Measurements from ENCODE around the gene MCFD2. TPM values are rescaled to one million over a fixed set of nuclear protein-coding genes. Genes with fewer than 3 reads are reported as not detected.
"Not testable (repeated sequence)": the region's sequence is repeated elsewhere in the genome, so short reads cannot be mapped to it uniquely, and the experiment has no call there.

MCFD2 gene
- total RNA-seq, 3 donors from 2014 or later, result 46.7 to 63.4 (median 50.8) TPM

- no peaks in the 10 kb centered on the region for H3K4me1 Mint-ChIP-seq (ENCODE audit: low read depth)
- no peak overlapping the region for H3K4me3 Mint-ChIP-seq
- H3K27me3 Mint-ChIP-seq (ENCODE audit: low read depth), result peaks cover 9% of the 10 kb centered on the region
- no peak for DNase-seq
- H3K9me3 Mint-ChIP-seq, result no peaks in the 10 kb centered on the region
- no peak for ATAC-seq
- H3K36me3 Mint-ChIP-seq (ENCODE audit: insufficient read depth), result no peaks in the 10 kb centered on the region
Observed at GRCh38 chr2:46878240-46878877, 37.2 kb downstream of the MCFD2 start.

DNA sequence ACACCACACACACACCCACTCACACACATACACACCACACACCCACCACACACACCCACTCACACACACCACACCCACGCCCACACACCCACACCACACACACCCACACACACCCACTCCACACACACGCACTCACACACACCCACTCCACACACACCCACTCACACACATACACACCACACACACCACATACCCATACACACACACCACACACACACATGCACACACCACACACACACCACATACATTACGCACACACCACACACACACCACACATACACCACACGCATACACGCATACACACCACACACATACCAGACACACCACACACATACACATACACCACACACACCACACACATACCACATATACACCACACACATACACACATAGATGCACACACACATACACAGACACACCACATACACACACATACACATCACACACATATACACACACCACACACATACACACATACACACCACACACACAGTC, 37.9 kb downstream of the MCFD2 start:
- Mint-ChIP-seq H3K36me3 (ENCODE audit: insufficient read depth) (no peaks in the 10 kb centered on the region), H3K9me3 (no peaks in the 10 kb centered on the region), H3K4me1 (ENCODE audit: low read depth) (no peaks in the 10 kb centered on the region), H3K27me3 (ENCODE audit: low read depth) (peaks cover 16% of the 10 kb centered on the region), H3K4me3 (no peak overlapping the region)
- no peak for ATAC-seq
- DNase-seq, result no peak

- Mint-ChIP-seq H3K27me3 (ENCODE audit: low read depth) (peaks cover 16% of the 10 kb centered on the region), H3K36me3 (ENCODE audit: insufficient read depth) (no peaks in the 10 kb centered on the region), H3K9me3 (no peaks in the 10 kb centered on the region), H3K4me1 (ENCODE audit: low read depth) (no peaks in the 10 kb centered on the region), H3K4me3 (no peak overlapping the region)
- DNase-seq (no peak), ATAC-seq (no peak)
Observed at GRCh38 chr2:46876741-46877384, 38.7 kb downstream of the MCFD2 start.

- H3K27me3 Mint-ChIP-seq (ENCODE audit: low read depth), result peaks cover 16% of the 10 kb centered on the region
- H3K9me3 Mint-ChIP-seq; ATAC-seq; H3K4me3 Mint-ChIP-seq; H3K4me1 Mint-ChIP-seq (ENCODE audit: low read depth); DNase-seq; H3K36me3 Mint-ChIP-seq (ENCODE audit: insufficient read depth): not testable (repeated sequence)
Observed at GRCh38 chr2:46875962-46876689, 39.5 kb downstream of the MCFD2 start.

DNA sequence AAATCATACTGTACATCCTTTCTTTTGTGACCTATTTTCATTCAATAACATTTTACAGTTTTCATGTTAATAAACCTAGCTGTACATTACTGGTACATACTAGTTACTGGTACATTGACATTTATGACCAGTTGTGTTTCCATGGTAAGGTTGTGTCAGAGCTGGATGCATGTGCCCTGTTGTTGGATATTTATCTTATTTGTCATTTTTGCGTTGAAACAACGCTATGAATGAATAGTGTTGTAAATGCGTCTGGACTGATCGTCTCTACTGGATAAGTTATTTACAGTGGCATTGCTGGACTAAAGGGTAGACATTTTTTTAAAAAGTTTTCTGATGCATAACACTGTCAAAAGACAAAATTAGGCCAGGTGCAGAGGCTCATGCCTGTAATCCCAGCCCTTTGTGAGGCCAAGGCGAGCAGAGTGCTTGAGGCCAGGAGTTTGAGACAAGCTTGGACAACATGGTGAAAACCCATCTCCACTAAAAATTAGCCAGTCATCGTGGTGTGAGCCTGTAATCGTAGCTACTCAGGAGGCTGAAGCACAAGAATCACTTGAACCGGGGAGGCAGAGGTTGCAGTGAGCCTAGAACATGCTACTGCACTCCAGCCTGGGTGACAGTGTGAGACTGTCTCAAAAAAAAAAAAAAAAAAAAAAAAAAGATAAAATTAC, 40.2 kb downstream of the MCFD2 start:
- Mint-ChIP-seq H3K36me3 (ENCODE audit: insufficient read depth) (no peaks in the 10 kb centered on the region), H3K9me3 (no peaks in the 10 kb centered on the region), H3K27me3 (ENCODE audit: low read depth) (peaks cover 19% of the 10 kb centered on the region), H3K4me3 (no peak overlapping the region), H3K4me1 (ENCODE audit: low read depth) (no peaks in the 10 kb centered on the region)
- DNase-seq (no peak), ATAC-seq (no peak)

- ATAC-seq (no peak), DNase-seq (no peak)
- H3K9me3 Mint-ChIP-seq, result no peaks in the 10 kb centered on the region
- no peaks in the 10 kb centered on the region for H3K36me3 Mint-ChIP-seq (ENCODE audit: insufficient read depth)
- H3K27me3 Mint-ChIP-seq (ENCODE audit: low read depth), result peaks cover 19% of the 10 kb centered on the region
- H3K4me1 Mint-ChIP-seq (ENCODE audit: low read depth), result no peaks in the 10 kb centered on the region
- H3K4me3 Mint-ChIP-seq, result no peak overlapping the region
Observed at GRCh38 chr2:46874236-46874929, 41.2 kb downstream of the MCFD2 start.

- Mint-ChIP-seq H3K36me3 (ENCODE audit: insufficient read depth) (no peaks in the 10 kb centered on the region), H3K4me1 (ENCODE audit: low read depth) (no peaks in the 10 kb centered on the region), H3K4me3 (no peak overlapping the region), H3K27me3 (ENCODE audit: low read depth) (peaks cover 19% of the 10 kb centered on the region), H3K9me3 (no peaks in the 10 kb centered on the region)
- DNase-seq (no peak), ATAC-seq (peak; percentile 67 to 69)
Observed at GRCh38 chr2:46873604-46874068, 42.0 kb downstream of the MCFD2 start.

DNA sequence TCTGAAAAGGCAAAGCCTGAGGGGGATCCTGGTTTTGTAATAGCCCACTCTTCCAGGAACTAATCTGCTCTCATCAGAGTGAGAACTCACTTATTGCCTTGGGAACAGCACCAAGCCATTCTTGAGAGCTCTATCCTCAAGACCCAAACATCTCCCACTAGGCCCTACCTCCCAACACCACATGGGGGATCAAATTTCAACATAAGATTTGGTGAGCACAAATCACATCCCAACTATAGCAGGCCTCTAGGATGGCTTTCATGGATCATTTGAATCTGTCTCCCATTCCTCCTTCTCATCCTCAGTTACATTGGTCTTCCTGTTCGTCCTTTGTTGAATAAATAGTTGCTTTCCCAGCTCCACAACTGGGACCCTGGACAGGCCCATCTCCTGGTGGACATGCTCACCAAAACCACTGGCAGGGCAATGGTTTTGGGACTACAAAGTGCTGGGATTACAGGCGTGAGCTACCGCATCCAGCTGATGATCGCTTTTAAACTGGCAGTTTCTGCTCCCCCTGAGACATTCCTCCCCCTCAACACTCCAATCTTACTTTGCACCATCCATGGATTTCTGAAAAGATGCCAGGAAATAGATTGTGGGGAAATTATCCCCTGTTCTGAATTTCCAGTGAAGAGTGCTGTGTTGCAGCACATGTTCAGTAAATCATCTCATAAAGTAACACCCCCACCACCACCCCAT, 42.6 kb downstream of the MCFD2 start:
- ATAC-seq, result no peak
- Mint-ChIP-seq H3K9me3 (no peaks in the 10 kb centered on the region), H3K27me3 (ENCODE audit: low read depth) (peaks cover 19% of the 10 kb centered on the region), H3K36me3 (ENCODE audit: insufficient read depth) (no peaks in the 10 kb centered on the region), H3K4me3 (no peak overlapping the region), H3K4me1 (ENCODE audit: low read depth) (no peaks in the 10 kb centered on the region)
- DNase-seq, result no peak

GRCh38 chr2:46871976-46872381, 43.6 kb downstream of the MCFD2 start:
- DNase-seq, result no peak
- Mint-ChIP-seq H3K9me3 (no peaks in the 10 kb centered on the region), H3K27me3 (ENCODE audit: low read depth) (peaks cover 19% of the 10 kb centered on the region), H3K36me3 (ENCODE audit: insufficient read depth) (no peaks in the 10 kb centered on the region), H3K4me1 (ENCODE audit: low read depth) (no peaks in the 10 kb centered on the region), H3K4me3 (no peak overlapping the region)
- no peak for ATAC-seq

GRCh38 chr2:46870051-46870839, 45.4 kb downstream of the MCFD2 start:
- DNase-seq (no peak), ATAC-seq (no peak)
- no peaks in the 10 kb centered on the region for H3K4me1 Mint-ChIP-seq (ENCODE audit: low read depth)
- H3K27me3 Mint-ChIP-seq (ENCODE audit: low read depth), result peaks cover 19% of the 10 kb centered on the region
- H3K4me3 Mint-ChIP-seq, result no peak overlapping the region
- H3K9me3 Mint-ChIP-seq, result no peaks in the 10 kb centered on the region
- no peaks in the 10 kb centered on the region for H3K36me3 Mint-ChIP-seq (ENCODE audit: insufficient read depth)

GRCh38 chr2:46869621-46870020, 46.0 kb downstream of the MCFD2 start:
- DNase-seq (no peak), ATAC-seq (no peak)
- Mint-ChIP-seq H3K9me3 (peaks cover 6% of the 10 kb centered on the region), H3K36me3 (ENCODE audit: insufficient read depth) (no peaks in the 10 kb centered on the region), H3K4me1 (ENCODE audit: low read depth) (no peaks in the 10 kb centered on the region), H3K4me3 (no peak overlapping the region), H3K27me3 (ENCODE audit: low read depth) (peaks cover 18% of the 10 kb centered on the region)

- Mint-ChIP-seq H3K36me3 (ENCODE audit: insufficient read depth) (no peaks in the 10 kb centered on the region), H3K4me1 (ENCODE audit: low read depth) (no peaks in the 10 kb centered on the region)
- DNase-seq, result no peak
Observed at GRCh38 chr2:46866770-46867246, 48.8 kb downstream of the MCFD2 start.

More at GRCh38 chr2:46866770-46867246, 48.8 kb downstream of the MCFD2 start:
- peaks cover 13% of the 10 kb centered on the region for H3K9me3 Mint-ChIP-seq
- peaks cover 6% of the 10 kb centered on the region for H3K27me3 Mint-ChIP-seq (ENCODE audit: low read depth)
- H3K4me3 Mint-ChIP-seq, result no peak overlapping the region
- no peak for ATAC-seq
